Renal cortical epithelial cell (primary cell): ENCODE data around the gene PSME1. TPM values are rescaled to one million over a fixed set of nuclear protein-coding genes. Genes with fewer than 3 reads are reported as not detected.
A peak's percentile ranks its signal among the peaks of the same experiment; 100 is the strongest.

Experiments
- DNase-seq: peaks from one replicate; pipeline ENCODE4 v3.0.0-alpha.2; 2011; ENCODE audit warnings: low read depth
- total RNA-seq: library from RNA; depleted of rRNA; stranded (reverse); fragments of >200 nt; gene quantifications from 2 replicates; pipeline ENCODE4 v1.2.3, GENCODE V29; 2014

The PSME1 gene
- total RNA-seq: 209 and 265 TPM in 2 replicates

DNA sequence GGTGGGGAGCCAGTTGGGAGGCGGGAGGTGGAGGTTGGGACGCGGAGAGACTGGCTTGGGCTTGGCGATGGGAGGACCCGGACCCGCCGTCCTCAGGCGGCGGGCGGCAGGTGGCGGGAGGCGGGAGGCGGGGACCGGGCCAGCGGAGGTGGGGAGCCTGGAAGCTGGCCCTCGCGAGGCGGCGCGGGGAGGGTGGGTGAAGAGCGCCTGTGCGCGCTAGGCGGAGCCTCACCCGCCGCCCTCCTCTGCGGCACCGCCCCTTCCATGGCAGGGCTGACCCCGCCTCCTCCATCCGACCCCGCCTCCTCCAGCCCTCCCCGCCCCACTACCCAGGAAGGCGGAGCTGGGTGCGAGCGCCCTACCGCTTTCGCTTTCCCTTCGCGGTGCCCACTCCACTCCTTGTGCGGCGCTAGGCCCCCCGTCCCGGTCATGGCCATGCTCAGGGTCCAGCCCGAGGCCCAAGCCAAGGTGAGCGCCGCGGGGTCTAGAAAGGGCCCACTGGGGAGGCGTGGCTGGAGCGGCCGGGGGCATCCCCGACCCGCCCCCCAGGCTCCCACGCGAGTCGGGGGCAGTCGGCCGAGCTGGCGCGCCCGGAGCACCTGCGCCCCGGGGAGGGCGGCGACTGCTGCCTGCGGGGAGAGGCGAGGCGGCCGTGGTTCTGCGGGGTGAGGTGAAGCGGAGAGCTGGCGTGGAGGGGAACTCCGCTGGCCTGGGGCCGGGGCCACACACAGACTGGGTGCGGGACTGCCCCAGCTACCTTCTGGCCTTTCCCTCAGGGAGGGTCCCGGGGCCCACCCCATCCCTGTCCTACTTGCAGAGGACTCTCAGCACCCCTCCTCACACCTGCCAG, at the start of gene PSME1:
PSME1 (plus strand) TSS at position 361 of the 850 bp plus-strand sequence; CDS start at position 430, 69 bp downstream.
- DNase-seq: peak; percentile 58

DNA sequence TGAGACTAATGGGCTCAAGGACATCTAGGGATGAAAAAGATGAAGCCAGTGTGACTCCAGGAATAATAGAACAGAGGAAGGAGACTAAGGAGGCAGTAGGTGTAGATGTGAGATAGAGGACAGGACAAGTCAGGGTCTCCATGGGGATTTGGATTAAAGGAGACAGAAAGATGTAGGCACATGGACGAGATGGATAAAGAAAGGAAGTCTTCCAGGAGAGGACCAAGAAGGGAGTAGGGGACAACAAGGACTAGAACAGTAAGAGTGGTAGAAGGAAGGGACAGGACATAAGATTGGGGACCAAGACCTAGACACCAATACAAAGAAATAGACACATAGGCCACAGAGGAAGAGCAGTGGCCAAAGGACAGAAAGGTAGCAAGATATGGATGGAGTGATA, 49.0 kb upstream of the PSME1 start:
- no peak for DNase-seq

DNA sequence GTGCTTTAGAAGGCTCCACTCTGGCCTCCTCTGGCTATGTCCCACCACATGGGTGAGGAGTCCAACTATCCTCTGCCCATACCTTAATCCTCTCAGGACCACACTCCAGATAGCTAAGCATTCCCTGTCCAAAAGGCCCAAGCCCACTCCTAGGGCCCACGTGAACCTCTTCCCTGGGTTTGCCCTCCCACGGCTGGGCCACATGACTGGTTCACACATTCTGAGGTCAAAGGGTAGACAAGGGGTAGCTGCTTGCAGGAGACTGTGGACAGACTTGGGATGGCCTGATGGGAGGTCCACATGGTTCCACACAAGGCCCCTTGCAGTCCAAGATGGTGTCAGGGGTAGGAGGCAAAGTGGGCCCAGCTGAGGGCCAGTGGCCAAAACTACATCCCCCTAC, 47.9 kb upstream of the PSME1 start:
- DNase-seq: no peak

DNA sequence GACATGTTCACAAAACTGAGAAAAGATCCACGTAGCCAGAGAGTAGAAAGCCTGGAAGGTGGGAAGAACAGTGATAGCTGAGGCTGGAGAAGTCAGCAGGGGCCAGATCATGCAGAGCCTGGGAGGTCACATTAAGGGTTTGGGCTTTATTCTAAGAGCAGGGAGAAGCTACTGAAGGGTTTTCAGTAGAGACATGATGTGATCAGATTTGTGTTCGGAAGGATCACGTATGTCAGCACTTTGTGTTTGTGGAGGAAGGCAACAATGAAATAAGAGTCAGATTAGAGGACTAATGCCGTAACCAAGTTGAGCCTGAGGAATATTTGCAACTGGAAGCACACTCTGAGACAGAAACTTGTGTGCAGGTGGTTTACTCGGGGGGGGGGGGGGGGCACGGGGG, 46.1 kb upstream of the PSME1 start:
- DNase-seq: no peak

DNA sequence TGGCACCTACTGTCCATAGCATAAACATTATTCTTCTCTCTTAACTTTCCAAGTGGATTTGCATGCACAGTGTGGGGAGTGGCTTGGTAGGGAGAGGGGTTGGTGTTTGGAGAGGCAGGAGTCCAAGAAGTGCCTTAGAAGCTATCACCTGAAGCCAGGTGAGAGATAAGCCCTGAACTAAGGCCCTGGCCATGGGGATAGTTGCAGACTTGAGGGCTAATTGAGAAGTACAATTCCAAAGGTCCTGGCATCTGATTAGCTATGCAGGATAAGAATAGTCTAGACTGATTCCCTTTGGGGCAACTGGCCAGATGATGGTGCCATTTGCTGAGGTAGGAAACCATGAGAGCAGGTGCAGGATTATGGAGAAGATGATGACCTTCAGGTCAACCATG, 43.9 kb upstream of the PSME1 start:
- DNase-seq: no peak

DNA sequence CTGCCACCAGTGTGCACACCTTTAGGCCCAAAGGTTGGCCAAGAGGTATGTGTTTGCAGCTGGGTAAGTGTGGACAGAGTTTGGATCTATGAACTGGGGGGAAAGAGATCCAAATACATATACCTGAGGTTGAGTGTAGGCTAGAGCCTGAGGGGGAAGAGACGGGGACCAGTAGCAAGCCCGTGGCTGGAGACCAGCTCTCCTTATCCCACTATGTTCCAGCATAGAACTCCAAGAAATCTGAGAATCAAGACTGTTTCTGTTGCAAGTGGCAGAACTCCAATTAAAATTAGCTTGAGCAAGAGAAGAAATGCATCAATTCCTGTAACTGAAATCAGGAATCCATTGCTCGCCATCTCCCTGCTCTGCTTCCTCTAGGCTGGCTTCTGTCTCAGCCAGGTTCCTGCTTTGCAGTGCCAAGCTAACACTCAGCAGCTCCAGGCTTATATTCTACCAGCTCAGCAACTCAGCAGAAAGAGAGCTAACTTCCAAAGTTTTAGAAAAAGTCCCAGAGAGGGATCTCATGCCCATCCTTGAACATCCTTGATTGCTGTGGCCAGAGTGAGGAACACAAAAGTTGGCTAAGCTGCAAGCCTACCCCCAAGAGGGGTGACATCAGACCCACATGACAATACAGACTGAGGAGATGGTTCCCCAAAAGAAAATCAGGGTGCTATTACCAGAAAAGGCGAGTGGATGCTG, 43.3 kb upstream of the PSME1 start:
- no peak for DNase-seq

DNA sequence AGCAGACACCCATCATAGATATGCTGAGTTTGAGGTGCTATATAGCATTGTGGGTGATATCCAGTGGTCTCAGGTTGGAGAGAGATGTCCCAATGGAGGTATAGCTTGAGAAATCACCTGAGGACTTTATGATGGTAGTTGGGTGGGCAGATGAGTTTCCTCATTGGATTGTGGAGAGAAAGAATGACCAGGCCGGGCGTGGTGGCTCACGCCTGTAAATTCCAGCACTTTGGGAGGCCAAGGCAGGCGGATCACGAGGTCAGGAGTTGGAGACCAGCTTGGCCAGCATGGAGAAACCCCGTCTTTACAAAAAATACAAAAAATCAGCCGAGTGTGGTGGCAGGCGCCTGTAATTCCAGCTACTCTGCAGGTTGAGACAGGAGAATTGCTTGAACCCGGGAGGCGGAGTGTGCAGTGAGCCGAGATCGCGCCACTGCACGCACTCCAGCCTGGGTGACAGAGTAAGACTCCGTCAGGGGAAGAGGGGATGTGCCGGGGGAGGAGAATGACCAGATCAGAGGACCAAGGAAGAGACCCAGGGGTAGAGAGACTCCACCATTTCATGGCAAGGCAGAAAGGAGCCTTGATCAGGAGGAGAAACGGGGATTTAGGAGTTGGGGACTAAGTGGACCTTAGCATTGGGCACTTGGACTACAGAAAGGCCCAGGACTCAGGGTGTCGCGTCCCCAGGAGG, 42.6 kb upstream of the PSME1 start:
- DNase-seq: no peak

DNA sequence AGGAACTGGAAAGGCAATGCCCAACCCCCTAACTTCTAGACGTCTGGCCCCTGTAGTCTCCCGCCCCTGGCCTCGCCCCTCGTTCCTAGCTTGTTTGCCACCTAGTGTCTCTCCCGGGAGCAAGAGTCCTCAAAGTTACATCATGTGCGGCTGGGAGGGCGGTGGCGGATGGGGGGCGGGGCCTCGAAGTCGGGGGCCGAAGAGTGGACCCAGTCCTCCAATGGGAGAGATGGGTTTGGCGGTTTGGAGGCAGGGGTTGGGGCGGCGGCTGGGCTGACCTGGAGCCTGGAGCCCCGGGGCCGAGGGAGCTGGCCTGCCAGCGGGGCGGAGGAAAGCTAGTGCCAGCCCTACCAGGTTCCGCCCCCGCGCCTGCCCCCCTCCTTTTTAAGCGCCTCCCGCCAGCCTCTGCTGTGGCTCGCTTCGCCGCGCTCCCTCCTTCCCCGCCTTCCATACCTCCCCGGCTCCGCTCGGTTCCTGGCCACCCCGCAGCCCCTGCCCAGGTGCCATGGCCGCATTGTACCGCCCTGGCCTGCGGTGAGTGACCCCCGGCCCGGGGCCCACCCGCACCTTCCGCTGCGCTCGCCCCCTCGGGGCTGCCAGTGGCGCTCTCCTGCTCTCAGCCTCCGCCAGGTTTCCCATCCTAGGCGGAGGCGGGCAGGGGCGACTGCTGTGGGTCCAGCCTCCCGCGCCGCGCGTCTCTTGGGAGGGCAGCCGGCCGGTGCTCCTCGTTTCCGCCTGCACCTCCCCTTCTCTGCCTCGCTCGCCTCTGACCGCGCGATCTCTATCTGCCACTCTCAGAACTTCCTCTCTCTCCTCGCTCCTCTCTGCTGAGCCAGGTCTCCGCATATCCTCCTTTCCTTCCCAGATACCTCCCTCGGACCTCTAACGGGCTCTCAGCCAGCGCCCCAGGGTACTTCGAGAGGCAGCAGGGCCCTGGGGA, 41.8 kb upstream of the PSME1 start, which contains the start of gene PCK2:
PCK2 (plus strand) TSS at position 411 of the 940 bp plus-strand sequence; CDS start at position 506, 95 bp downstream.
- peak; percentile 74 for DNase-seq

DNA sequence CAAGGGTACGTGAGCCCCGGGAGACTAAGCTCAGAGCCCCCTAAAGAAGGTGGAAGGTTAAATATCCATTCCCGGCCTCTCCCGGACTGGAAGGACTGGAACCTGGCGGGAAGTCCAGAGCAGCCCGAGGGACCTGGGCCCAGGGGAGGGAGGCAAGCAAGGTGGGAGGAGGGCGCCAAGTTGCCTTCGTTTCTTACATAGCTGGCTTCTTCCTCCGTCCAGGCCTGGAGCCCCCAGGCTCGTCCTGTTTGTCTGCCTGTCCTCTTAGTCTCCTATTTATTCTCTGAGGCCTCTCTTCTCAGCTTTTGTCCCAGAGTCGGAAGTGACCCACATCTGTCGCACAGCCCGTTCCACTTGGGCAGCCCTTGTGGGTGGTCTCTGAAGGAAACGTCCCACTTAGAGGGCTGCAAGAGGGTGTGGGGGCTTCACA, 41.1 kb upstream of the PSME1 start:
- DNase-seq: no peak

DNA sequence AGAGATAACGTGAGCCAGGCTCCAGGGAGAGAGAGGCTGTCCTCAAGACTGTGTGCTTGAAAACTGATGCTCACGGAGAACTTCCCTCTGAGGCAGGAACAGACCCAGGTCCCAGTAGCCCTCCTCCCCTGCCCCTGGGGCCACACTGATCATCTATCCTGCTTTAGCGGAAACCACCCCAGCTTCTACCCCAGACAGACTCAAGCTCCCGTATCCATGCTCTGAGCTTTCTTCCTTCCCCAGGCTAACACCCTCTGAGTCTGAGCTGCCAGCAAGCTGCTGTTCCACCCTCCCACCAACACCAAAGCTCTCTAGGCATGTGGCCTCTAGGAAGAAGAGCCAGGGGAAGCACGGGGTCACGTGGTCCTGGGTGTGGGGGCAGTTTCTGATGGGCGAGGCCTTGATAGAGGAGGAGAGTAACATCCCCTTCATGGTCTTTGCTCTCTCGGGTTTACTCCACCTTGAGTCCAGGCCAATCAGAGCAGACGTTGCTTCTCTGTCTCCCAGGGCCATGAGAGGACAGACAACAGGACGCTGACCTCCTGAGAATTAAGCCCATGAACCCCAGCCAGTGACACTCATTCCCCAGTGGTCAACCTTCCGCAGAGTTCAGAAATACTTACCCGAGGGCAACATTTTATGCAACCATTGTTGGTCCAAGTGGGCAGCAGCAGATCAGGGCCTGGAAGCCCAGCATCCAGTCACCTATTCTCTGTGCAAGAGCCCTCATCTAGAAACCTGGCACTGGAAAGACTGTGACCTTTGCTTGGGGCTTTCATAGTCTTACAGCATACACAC, 40.5 kb upstream of the PSME1 start:
- peak; percentile 54 for DNase-seq

DNA sequence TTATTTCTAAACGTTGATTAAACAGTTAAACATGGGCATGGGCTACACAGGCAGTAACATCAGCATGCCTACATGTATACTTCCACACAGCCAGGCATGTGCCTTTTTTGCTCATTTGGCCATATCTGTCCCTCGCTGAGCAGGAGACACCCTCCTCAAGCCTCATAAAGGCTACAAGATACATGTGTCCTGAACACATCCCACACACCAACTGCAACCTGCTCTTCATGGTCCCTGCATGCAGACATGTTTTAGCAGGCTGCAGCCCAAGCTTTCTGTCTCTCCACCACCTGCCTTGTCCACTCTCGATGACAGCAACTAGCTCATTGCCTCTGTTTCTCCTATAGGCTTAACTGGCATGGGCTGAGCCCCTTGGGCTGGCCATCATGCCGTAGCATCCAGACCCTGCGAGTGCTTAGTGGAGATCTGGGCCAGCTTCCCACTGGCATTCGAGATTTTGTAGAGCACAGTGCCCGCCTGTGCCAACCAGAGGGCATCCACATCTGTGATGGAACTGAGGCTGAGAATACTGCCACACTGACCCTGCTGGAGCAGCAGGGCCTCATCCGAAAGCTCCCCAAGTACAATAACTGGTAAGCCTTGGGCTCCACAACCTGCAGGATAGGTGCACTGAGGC, 39.3 kb upstream of the PSME1 start:
- no peak for DNase-seq

DNA sequence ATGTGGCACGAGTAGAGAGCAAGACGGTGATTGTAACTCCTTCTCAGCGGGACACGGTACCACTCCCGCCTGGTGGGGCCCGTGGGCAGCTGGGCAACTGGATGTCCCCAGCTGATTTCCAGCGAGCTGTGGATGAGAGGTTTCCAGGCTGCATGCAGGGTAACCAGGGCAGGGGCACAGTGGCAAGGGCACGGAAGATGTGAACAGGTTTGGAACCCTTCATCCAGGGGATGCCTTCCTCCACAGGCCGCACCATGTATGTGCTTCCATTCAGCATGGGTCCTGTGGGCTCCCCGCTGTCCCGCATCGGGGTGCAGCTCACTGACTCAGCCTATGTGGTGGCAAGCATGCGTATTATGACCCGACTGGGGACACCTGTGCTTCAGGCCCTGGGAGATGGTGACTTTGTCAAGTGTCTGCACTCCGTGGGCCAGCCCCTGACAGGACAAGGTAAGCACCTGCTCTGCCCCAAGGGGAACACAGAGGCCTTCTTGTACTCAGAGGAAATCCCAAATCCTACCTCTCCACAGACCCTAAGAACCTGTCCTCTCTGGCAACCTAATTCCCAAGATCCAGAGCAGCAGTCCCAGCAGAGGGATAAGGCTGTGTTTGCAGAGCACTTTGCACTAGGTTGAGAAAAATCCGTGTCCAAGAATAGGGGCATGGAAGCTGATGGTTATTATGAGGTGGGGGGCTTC, 37.6 kb upstream of the PSME1 start:
- DNase-seq: no peak

DNA sequence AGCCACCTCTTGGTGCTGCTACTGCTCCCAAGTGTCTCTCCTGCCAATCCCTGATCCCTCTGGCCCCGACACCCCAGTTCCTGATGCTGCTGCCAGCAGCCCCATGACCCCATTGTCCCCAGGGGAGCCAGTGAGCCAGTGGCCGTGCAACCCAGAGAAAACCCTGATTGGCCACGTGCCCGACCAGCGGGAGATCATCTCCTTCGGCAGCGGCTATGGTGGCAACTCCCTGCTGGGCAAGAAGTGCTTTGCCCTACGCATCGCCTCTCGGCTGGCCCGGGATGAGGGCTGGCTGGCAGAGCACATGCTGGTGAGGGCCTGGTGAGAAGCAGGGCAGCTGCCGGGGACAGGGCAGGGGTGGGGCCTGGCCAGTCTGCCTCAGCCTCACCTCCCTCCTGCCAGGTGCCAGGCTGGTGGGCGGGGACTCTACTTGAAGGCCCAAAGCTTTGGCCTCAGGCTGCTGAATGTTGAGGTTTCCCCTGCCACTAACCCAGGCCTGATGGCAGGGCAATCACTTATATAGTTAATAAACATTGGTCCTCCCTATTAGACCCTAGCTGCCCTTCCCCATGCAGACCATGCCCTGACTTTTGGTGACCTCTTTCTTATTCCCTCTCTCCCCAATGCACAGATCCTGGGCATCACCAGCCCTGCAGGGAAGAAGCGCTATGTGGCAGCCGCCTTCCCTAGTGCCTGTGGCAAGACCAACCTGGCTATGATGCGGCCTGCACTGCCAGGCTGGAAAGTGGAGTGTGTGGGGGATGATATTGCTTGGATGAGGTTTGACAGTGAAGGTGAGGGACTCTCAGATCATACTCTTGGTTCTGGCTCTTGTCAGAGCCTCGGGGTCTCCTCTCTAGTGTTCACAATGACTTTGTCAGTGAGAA, 36.8 kb upstream of the PSME1 start:
- DNase-seq: no peak

DNA sequence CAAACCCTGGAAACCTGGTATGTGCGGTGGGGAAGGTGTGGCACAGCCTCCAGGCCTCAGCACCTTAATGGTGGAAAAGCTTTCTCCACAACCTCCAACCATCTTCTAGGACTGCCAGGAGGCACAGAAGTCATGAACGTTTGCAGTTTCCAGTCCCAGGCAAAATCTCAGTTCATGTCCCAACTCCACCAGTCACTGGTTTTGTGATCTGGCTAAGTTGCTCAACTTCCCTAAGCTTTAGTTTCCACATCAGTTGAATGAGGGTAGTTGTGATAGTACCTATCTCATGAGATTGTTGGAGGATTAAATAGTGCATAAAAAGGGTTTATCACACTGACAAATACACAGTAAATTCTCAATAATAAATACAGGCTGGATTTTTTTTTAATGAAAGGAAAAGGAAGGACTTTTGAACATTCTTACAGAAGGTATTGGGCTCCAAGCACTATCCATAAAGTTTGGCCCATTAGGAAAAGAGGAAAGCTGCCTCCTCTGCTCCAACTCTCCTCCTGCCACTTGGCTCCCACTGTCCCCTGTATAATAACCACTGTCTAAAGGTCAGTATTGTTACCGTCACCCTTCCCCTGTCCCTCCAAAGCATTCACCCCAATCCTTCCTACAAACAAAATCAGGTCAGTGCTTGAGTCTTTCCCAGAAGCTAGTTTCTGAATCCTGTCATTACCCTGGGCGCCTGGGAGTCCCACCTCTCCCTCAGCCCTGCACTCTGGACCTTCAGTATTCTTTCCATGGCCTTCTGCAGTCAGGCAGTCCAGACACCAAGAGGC, 35.6 kb upstream of the PSME1 start:
- no peak for DNase-seq

DNA sequence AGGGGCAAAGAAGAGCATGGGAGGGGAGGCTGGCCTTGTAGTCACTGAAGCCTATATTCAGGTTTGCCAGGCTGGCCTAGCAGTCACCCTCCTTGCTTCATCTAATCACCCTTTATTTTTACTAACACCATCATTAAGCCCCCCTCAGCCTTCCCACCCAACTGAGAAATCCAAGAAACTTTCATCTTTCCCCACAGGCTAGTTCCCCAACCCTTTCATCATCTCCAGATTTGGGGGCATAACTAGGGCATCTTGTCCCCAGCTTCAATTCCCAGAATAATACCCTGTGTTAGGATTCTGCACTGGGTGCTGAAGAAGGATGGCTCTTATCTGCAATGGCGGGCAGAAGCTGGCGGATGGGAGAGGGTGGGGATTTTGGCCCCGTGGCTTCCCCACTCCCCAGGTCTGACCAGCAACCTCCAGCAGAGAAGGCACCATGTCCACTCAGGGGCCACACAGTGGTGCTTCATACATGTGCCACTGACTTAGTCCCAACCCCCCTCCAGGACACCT, 35.0 kb upstream of the PSME1 start:
- no peak for DNase-seq

DNA sequence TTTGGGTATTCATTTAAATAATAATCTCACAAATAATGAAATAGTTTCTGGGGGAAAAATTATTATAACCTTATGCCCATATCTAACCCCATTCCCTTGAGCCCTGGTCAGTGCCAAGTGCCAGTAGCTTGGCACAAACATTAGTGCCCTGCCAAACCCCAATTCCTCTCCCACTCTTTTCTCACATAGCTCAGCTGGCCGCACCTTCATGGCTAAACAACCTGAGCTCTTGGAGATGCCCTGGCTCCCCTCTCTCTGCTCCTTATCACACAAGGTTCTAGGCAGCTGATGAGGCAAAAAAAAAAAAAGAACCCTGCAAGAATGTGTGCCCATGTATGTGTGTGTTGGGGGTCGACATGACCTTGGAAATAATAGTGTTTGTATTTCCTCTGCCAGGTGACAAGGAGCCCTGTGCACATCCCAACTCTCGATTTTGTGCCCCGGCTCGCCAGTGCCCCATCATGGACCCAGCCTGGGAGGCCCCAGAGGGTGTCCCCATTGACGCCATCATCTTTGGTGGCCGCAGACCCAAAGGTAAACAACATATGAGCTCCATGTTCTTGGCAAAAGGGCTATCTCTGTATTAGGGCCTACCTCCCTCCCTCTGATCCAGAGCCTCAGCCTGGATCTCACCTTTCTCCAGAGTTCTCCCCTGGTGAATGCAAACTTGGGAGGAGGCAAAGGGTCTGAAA, 33.5 kb upstream of the PSME1 start:
- no peak for DNase-seq

DNA sequence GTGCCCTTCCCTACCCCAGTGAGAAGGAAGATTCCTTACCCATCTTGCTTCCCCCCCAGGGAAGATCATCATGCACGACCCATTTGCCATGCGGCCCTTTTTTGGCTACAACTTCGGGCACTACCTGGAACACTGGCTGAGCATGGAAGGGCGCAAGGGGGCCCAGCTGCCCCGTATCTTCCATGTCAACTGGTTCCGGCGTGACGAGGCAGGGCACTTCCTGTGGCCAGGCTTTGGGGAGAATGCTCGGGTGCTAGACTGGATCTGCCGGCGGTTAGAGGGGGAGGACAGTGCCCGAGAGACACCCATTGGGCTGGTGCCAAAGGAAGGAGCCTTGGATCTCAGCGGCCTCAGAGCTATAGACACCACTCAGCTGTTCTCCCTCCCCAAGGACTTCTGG, 32.5 kb upstream of the PSME1 start:
- no peak for DNase-seq
